ENCODE measurements around the gene ATG4B. TPM values are rescaled to one million over a fixed set of nuclear protein-coding genes. Genes with fewer than 3 reads are reported as not detected.
A peak's percentile ranks its signal among the peaks of the same experiment; 100 is the strongest.

Gene ATG4B
- total RNA-seq, 1 donor from 2014 or later = 101 TPM

DNA sequence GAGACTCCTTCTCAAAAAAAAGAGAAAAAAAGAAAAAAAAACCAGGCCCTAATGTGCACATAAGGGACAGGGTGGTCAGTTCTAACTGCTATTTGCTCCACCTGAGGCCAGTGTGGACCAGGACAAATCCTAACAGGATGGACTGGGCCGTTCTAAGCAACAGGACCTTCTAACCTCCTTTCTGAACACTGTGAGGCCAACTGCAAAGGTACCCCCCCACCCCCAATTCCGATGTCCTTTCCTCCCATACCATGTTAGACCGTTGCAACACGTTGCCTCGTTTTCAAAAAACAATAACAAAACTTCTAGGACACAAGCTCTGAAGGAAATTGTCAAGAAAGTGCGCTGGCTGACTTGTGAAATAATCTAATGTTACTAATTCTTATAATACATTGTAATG is 1.7 kb upstream of the ATG4B start:
- POLR2A ChIA-PET = interaction anchor here (0.6 to 0.7 kb wide), 4 partner anchors 77 to 262 kb away, joined by 3 to 5 read pairs (median 4); no protein-coding TSS in a partner anchor
- intact Hi-C loops (cut with micrococcal nuclease) = no loop called here
- H3K27me3 Mint-ChIP-seq = no peaks in the 10 kb centered on the region
- H3K36me3 Mint-ChIP-seq (ENCODE audit: low read depth) = peaks cover 28% of the 10 kb centered on the region
- peak overlapping the region; percentile 80 for H3K4me3 Mint-ChIP-seq
- CTCF ChIA-PET = no interaction called here
- no peak for DNase-seq
- ATAC-seq (ENCODE audit: low read depth) = no peak
- no peaks in the 10 kb centered on the region for H3K9me3 Mint-ChIP-seq
- no peak for TF ChIP-seq CTCF (IDR thresholded peaks at IDR 0.05)
- H3K4me1 Mint-ChIP-seq = peaks cover 33% of the 10 kb centered on the region
- peak overlapping the region; percentile 63 for H3K27ac Mint-ChIP-seq

- peak overlapping the region; percentile 63 for H3K27ac Mint-ChIP-seq
- H3K36me3 Mint-ChIP-seq (ENCODE audit: low read depth) = peaks cover 24% of the 10 kb centered on the region
- DNase-seq (peak; percentile 43), ATAC-seq (ENCODE audit: low read depth) (peak; percentile 35)
- ChIA-PET CTCF (no interaction called here), POLR2A (interaction anchor here (0.6 to 2.1 kb wide), 8 partner anchors 26 to 1075 kb away, joined by 3 to 16 read pairs (median 4); partner anchors contain the start of genes DTYMK, HDLBP, ING5 and SEPTIN2)
- peaks cover 37% of the 10 kb centered on the region for H3K4me1 Mint-ChIP-seq
- no peaks in the 10 kb centered on the region for H3K27me3 Mint-ChIP-seq
- TF ChIP-seq CTCF (IDR thresholded peaks at IDR 0.05) = no peak
- H3K9me3 Mint-ChIP-seq = no peaks in the 10 kb centered on the region
- peak overlapping the region; percentile 80 for H3K4me3 Mint-ChIP-seq
- intact Hi-C loops (cut with micrococcal nuclease) = loop anchor here (1.0 kb wide), 7 partner anchors 19 to 279 kb away; partner anchors contain the start of genes D2HGDH, DTYMK, ING5 and STK25
These were observed 1.1 kb upstream of the ATG4B start for GRCh38 chr2:241636182-241637017.

- TF ChIP-seq CTCF (IDR thresholded peaks at IDR 0.05) = no peak
- peaks cover 48% of the 10 kb centered on the region for H3K4me1 Mint-ChIP-seq
- POLR2A ChIA-PET = interaction anchor here (0.6 to 2.1 kb wide), 10 partner anchors 10 to 1077 kb away, joined by 3 to 16 read pairs (median 4); partner anchors contain the start of genes DTYMK, HDLBP, ING5 and SEPTIN2
These were observed 535 bp downstream of the ATG4B start for GRCh38 chr2:241637795-241638660.

DNA sequence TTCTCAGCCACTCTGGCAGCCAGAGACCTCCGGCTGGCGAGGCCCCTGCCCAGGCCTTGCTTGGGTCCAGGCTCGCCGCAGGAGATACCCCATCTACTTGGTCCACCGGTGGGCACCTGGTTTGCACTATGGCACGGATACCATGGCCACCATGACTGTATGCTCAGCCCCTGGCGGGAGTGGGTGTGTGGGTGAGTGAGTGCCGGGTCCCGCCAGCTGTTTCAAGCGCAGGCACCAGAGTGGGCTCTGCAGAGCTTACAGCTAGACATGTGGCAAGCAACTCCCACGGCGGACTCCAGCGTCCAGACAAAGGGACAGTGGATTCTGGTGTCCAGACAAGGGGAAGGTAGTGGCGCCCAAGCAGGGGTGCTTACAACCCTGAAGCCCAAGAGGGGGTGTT is 1.4 kb downstream of the ATG4B start:
- no peaks in the 10 kb centered on the region for H3K9me3 Mint-ChIP-seq
- no peaks in the 10 kb centered on the region for H3K27me3 Mint-ChIP-seq
- H3K27ac Mint-ChIP-seq = no peak overlapping the region
- intact Hi-C loops (cut with micrococcal nuclease) = no loop called here
- POLR2A ChIA-PET = interaction anchor here (0.7 to 2.1 kb wide), 2 partner anchors 239 to 324 kb away, joined by 3 to 11 read pairs; partner anchors contain the start of genes HDLBP and SEPTIN2
- peak overlapping the region; percentile 91 for H3K4me3 Mint-ChIP-seq
- H3K4me1 Mint-ChIP-seq = peaks cover 48% of the 10 kb centered on the region
- ATAC-seq (ENCODE audit: low read depth) (no peak), DNase-seq (no peak)
- TF ChIP-seq CTCF (IDR thresholded peaks at IDR 0.05) = no peak
- peaks cover 6% of the 10 kb centered on the region for H3K36me3 Mint-ChIP-seq (ENCODE audit: low read depth)
- CTCF ChIA-PET = no interaction called here

More at GRCh38 chr2:241637795-241638660, 535 bp downstream of the ATG4B start:
- DNase-seq (no peak), ATAC-seq (ENCODE audit: low read depth) (peak; percentile 36)
- peaks cover 12% of the 10 kb centered on the region for H3K36me3 Mint-ChIP-seq (ENCODE audit: low read depth)
- H3K27ac Mint-ChIP-seq = peak overlapping the region; percentile 83
- H3K27me3 Mint-ChIP-seq = no peaks in the 10 kb centered on the region
- CTCF ChIA-PET = no interaction called here
- intact Hi-C loops (cut with micrococcal nuclease) = loop anchor here (1.0 kb wide), 7 partner anchors 21 to 281 kb away; partner anchors contain the start of genes D2HGDH, DTYMK, ING5 and STK25
- no peaks in the 10 kb centered on the region for H3K9me3 Mint-ChIP-seq
- H3K4me3 Mint-ChIP-seq = peak overlapping the region; percentile 91
